Measurements from ENCODE around the gene COL23A1. TPM values are rescaled to one million over a fixed set of nuclear protein-coding genes. Genes with fewer than 3 reads are reported as not detected.

The COL23A1 gene
- polyA plus RNA-seq, 1 donor (not counting 4 experiments of a cell fraction or from before 2014, with no cell fraction given): not detected

DNA sequence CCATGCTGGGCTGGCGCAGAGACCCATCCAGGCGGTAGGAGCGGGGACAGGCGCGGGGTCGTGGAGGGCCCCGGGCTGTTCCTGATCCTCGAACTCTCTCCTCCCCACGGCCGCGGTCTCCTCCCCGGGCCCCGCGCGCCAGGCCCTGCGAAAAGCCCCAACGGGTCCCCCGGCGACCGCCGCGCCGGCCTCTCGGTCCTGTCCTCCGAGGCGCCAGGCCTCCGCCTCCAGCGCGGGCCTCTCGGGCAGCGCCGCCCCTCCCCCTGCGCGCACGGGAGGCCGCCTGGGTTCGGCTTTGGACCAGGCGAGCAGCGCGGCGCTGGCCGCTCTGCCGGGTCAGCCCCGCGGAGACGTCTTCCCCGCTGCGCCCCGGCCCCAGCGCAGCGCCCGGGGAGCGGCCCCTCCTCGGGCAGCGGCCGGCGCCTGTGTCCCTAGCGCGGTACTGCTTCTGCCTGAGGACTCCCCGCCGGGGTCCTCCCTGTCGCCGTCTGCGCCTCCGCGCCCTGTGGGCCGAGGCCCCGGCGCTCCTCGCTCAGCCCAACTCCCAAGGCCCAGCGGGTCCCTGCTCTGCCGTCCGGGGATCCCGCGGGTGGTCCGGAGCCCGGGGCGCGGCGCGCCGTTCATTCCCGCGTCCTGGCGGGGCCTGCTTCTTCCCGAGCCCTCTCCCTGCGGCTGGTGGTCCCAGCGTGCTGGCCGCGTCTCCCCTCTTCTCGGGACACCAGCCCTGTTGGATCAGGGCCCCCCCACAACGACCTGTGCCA lies 13.4 kb downstream of the COL23A1 start:
- FAIRE-seq (no peak), DNase-seq (ENCODE audit: low read depth, low spot score) (no peak)
- TF ChIP-seq, protein P1, sequence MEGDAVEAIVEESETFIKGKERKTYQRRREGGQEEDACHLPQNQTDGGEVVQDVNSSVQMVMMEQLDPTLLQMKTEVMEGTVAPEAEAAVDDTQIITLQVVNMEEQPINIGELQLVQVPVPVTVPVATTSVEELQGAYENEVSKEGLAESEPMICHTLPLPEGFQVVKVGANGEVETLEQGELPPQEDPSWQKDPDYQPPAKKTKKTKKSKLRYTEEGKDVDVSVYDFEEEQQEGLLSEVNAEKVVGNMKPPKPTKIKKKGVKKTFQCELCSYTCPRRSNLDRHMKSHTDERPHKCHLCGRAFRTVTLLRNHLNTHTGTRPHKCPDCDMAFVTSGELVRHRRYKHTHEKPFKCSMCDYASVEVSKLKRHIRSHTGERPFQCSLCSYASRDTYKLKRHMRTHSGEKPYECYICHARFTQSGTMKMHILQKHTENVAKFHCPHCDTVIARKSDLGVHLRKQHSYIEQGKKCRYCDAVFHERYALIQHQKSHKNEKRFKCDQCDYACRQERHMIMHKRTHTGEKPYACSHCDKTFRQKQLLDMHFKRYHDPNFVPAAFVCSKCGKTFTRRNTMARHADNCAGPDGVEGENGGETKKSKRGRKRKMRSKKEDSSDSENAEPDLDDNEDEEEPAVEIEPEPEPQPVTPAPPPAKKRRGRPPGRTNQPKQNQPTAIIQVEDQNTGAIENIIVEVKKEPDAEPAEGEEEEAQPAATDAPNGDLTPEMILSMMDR (optimal IDR thresholded peaks at IDR 0.05 in 1 of 3, IDR thresholded peaks at IDR 0.05 in 1 of 3, conservative IDR thresholded peaks at IDR 0.05 in 1 of 3; ENCODE audit: extremely low read depth in 1 of 3, insufficient read depth in 2 of 3, low read length in 3 of 3): no peak
- TF ChIP-seq EZH2 (IDR thresholded peaks at IDR 0.05; ENCODE audit: low read length): no peak
- dilution Hi-C loops (cut with MboI; ENCODE audit: extremely low pct_ligation_motif_present, low sequenced_read_pairs): no loop called here
- H3K9me1 ChIP-seq (ENCODE audit: control insufficient read depth, extremely low read depth, insufficient read depth, low read length): no peaks in the 10 kb centered on the region
- no peaks in the 10 kb centered on the region for H4K20me1 ChIP-seq (ENCODE audit: control insufficient read depth, extremely low read depth, insufficient read depth, low read length)
- H3K79me2 ChIP-seq (ENCODE audit: control insufficient read depth, insufficient read depth, low read length): no peaks in the 10 kb centered on the region
- no peak overlapping the region for H3K4me3 ChIP-seq (ENCODE audit: control insufficient read depth in 2 of 3, extremely low read depth in 1 of 3, insufficient read depth in 2 of 3, low read depth in 1 of 3, low read length in 3 of 3)
- H3K4me1 ChIP-seq (ENCODE audit: control insufficient read depth, extremely low read depth, insufficient read depth, low read length): no peaks in the 10 kb centered on the region
- H3K27ac ChIP-seq (ENCODE audit: control insufficient read depth, insufficient read depth, low read length): no peak overlapping the region
- H3K9ac ChIP-seq (ENCODE audit: control insufficient read depth, extremely low read depth, insufficient read depth, low read length): no peak overlapping the region
- no peaks in the 10 kb centered on the region for H3K36me3 ChIP-seq (ENCODE audit: control insufficient read depth in 2 of 2, extremely low read depth in 1 of 2, insufficient read depth in 2 of 2, low read length in 2 of 2)
- no peaks in the 10 kb centered on the region for H3K9me3 ChIP-seq (ENCODE audit: control insufficient read depth, low read depth, low read length)
- peaks cover 23% of the 10 kb centered on the region for H3K27me3 ChIP-seq (ENCODE audit: control insufficient read depth, extremely low read depth, insufficient read depth, low read length)
- H2AFZ ChIP-seq (ENCODE audit: control insufficient read depth, low read length): no peak overlapping the region
- H3K4me2 ChIP-seq (ENCODE audit: control insufficient read depth, extremely low read depth, insufficient read depth, low read depth, low read length): no peak overlapping the region

DNA sequence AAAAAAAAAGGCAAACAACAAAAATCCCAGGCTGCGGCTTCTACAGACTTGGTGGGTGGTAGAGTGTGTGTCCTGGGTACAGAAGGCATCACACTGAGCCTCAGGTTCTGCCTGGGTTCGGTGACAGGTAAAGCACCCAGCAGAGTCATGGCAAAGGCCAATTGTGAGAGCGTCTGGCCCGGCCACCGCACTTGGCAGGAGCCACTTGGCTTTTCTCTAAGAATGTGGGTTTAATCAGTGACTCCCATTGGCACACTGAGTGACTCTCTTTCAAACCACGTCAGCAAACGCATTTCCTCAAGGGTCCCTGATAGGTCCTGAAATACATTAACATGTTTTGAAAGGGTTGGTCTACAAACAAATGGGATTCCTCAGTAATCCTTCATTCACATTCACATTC lies 17.0 kb downstream of the COL23A1 start:
- dilution Hi-C loops (cut with MboI; ENCODE audit: extremely low pct_ligation_motif_present, low sequenced_read_pairs): no loop called here
- TF ChIP-seq, protein P1 (optimal IDR thresholded peaks at IDR 0.05 in 1 of 3, IDR thresholded peaks at IDR 0.05 in 1 of 3, conservative IDR thresholded peaks at IDR 0.05 in 1 of 3; ENCODE audit: extremely low read depth in 1 of 3, insufficient read depth in 2 of 3, low read length in 3 of 3): no peak
- TF ChIP-seq EZH2 (IDR thresholded peaks at IDR 0.05; ENCODE audit: low read length): no peak

More for the DNA sequence above, 17.0 kb downstream of the COL23A1 start:
- Histone ChIP-seq H3K36me3 (ENCODE audit: control insufficient read depth in 2 of 2, extremely low read depth in 1 of 2, insufficient read depth in 2 of 2, low read length in 2 of 2) (no peaks in the 10 kb centered on the region), H3K4me1 (ENCODE audit: control insufficient read depth, extremely low read depth, insufficient read depth, low read length) (no peaks in the 10 kb centered on the region), H3K9me1 (ENCODE audit: control insufficient read depth, extremely low read depth, insufficient read depth, low read length) (no peaks in the 10 kb centered on the region), H3K4me2 (ENCODE audit: control insufficient read depth, extremely low read depth, insufficient read depth, low read depth, low read length) (no peak overlapping the region), H2AFZ (ENCODE audit: control insufficient read depth, low read length) (no peak overlapping the region), H3K9me3 (ENCODE audit: control insufficient read depth, low read depth, low read length) (no peaks in the 10 kb centered on the region), H3K9ac (ENCODE audit: control insufficient read depth, extremely low read depth, insufficient read depth, low read length) (no peak overlapping the region), H3K4me3 (ENCODE audit: control insufficient read depth in 2 of 3, extremely low read depth in 1 of 3, insufficient read depth in 2 of 3, low read depth in 1 of 3, low read length in 3 of 3) (no peak overlapping the region), H3K27ac (ENCODE audit: control insufficient read depth, insufficient read depth, low read length) (no peak overlapping the region), H3K27me3 (ENCODE audit: control insufficient read depth, extremely low read depth, insufficient read depth, low read length) (peaks cover 23% of the 10 kb centered on the region), H3K79me2 (ENCODE audit: control insufficient read depth, insufficient read depth, low read length) (no peaks in the 10 kb centered on the region), H4K20me1 (ENCODE audit: control insufficient read depth, extremely low read depth, insufficient read depth, low read length) (no peaks in the 10 kb centered on the region)
- FAIRE-seq (no peak), DNase-seq (ENCODE audit: low read depth, low spot score) (no peak)
